Stimulated activated CD4-positive, alpha-beta T cell treated with anti-CD3 and anti-CD28 coated beads, Interleukin-12 subunit alpha, Interleukin-12 subunit beta, amount 100 ng/mL, for 4 hours (primary cell): ENCODE results near the gene UPK2.

Experiments
- DNase-seq: peaks from one replicate; pipeline ENCODE4 v3.0.0-alpha.2; 2020

UPK2 gene

DNA sequence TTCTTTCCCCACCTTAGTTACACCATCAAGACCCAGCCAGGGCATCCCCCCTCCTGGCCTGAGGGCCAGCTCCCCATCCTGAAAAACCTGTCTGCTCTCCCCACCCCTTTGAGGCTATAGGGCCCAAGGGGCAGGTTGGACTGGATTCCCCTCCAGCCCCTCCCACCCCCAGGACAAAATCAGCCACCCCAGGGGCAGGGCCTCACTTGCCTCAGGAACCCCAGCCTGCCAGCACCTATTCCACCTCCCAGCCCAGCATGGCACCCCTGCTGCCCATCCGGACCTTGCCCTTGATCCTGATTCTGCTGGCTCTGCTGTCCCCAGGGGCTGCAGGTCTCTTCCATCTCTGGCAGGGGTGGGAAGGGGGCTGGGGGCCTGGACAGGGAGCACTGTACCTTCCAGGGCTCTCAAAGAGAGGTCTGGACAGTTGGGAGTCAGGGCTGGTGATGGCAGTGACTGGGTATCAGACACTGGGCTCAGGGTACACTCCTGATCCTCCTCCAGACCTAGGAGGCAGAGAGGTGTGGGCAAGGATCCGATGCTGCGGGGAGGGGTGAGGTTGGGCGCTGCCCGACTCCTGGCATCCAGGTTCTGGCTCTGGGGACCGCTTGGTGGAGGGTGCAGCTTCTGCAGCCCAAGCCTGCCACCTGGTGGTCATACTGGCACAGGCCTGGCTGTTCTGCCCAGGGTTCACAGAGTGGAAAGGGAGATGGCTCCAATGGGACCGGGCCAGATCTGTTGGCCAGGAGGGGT is at the start of gene UPK2:
Gene UPK2, plus strand, starts transcription at position 205 of the 753 bp plus-strand sequence. Its CDS starts 53 bp downstream, at position 258.
- DNase-seq: peak; percentile 91

DNA sequence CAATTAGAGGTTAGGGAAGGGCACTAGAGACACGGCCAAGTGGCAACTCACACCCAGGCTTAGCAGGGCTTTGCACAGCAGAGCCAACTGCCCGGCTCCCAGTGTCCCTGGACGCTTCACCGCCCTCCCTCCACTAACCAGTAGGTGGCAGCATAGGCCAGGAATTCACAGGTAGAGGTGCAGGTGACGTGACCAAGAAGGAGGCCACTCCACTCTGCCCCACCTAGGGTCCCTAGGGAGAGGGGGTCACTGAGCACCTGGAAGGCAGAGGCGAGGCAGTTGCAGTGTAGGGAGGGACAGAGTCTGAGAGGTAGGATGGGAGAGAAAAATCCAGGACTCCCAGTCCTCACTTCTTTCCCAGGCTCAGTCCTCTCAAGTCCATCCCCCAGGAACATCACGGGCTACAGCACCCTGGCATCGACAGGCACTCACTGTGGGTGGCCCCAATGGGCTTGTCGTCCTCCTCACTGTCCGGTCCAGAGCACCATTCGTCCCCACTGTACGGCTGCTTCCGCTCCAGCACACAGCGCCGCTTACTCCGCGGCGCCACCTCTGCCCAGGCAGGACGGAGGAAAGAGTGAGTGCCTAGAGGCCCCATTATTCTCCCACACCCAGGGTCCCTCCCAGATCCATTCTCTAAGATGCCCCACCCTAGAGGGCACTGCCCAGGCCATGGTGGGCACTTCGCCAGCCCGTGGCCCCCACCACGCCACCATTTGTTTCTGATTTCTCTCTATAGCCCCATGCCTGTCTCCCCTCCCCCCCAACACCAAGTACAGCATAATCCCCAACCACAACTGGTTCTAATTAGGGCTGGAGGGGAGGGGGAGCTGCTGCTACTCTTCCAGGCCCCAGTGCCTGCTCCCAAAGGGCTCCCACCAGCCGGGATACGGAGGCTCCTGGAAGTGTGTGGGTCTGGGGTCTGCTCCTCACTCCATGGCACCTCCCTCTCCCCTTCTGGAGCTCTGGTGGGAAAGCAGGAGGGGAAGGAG is 48.8 kb upstream of the UPK2 start:
- DNase-seq: peak; percentile 83

- DNase-seq: no peak
Observed at GRCh38 chr11:118908264-118908663, 47.8 kb upstream of the UPK2 start.

DNA sequence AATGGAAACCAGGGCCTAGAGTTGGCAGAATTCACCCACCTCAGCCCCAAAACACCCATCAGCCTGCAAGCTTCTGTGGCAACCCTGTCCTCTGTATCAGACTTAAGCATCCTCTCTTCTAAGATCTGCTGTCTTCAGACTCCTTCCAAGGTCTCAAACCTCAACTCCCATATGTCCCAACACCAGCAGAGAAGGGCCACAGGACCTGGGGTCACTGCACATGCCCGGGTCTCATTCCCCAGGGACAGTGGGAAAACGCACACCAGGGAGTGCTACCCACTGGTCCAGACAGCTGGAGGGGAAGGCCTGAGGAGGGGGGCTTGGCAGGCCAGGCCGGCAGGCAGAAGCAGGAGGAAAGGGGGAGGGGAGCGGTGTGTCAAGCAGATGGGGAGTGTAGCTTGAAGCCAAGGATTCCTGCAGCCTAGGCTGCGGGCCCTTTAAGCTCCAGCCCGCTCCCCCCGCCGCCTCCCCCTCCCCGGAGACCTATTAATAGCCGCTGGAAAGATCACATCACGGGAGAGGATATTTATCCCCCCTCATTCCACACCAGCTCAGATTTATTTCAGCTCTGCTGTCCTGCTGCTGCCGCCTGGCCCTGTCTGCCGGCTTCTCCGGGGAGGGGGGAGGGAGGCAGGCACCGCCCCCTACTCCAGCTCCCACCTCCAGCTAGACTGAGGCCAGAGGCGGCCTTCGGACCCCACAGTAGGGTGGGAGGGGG is 47.0 kb upstream of the UPK2 start:
- no peak for DNase-seq

- no peak for DNase-seq
Observed at GRCh38 chr11:118909619-118910308, 46.3 kb upstream of the UPK2 start.

GRCh38 chr11:118910309-118911112 is 45.6 kb upstream of the UPK2 start:
- no peak for DNase-seq

DNA sequence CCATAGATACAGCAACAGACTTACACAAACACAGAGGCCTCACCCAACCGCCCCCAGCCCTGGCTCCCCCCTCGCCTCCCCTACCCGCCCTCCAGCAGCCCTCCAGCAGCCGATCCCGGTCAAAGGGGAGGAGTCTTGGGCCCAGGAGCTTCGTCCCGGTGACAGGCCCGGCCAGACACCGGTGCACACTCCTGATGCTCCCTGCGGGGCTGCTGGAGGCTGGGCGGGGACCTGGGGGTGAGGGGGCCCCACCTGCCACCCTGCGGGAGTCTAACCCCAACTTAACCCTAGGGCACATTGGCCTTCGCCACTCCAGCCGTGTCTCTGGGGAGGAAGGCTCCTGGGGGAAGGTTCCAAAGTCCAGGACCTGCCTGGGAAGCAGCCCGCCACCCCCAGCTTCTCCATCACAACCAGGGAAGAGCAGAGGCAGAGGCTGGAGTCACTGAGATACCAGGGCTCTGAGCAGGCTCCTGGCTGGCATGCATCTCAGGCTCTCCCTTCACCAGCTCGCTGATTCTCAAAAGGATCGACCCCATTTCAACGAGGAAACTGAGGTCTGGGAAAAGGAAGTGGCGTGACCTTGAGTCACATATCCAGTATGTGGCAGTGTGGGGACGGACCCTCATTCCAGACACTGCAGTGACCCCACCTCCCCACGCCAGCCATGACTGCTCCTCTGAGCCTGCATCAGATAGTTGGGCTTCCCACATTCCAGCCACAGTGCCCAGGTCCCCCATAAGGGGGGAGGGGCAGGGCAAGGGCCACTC is 44.8 kb upstream of the UPK2 start:
- DNase-seq: no peak

DNA sequence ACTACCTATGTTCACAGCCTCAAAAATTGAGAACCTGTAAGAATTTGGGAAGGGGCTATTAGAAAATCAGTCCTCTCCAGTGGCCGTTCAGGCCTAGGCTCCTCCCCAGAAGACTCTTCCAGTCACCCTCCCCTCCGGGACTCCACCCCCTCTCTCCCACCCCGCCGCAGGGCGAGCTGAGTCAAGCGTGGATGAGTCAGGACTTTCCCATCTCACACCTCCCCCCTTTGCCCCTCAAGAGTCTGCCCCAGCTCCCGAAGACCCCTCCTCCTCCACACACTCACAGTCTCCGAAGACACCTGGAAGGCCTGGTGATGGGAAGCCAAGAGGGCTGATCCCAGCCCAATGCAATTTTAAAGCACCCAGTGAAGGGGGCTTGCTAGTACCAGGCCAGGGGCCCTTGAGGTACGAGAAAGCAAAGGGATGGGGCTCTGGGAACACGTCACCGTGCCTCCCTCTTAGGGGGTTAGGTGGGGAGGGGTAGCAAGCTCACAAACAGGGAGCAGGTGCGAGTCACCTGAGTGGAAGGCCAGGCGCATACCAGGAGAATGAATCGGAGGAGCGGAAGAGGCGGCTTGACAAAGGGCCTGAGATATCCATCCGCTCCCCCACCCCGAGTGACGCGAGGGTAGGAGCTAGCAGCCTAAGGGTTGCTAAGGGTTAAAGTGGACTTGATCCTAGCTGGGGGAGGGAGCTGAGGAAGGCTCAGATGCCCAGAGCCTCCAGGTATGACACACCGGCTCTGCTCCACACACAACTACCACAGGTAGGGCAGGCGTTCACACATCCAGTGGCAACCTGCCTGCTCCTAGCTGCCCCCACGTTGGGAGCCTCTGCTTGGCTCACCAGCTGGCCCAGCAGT is 44.0 kb upstream of the UPK2 start:
- DNase-seq: peak; percentile 75

- no peak for DNase-seq
Observed at GRCh38 chr11:118912742-118913410, 43.2 kb upstream of the UPK2 start.

GRCh38 chr11:118913411-118914125 is 42.5 kb upstream of the UPK2 start:
- DNase-seq: no peak

GRCh38 chr11:118914178-118914918 is 41.8 kb upstream of the UPK2 start:
- peak; percentile 54 for DNase-seq

GRCh38 chr11:118914987-118915386 is 41.1 kb upstream of the UPK2 start:
- no peak for DNase-seq

- DNase-seq: no peak
Observed at GRCh38 chr11:118915396-118915795, 40.7 kb upstream of the UPK2 start.

GRCh38 chr11:118915941-118916841 is 39.9 kb upstream of the UPK2 start:
- DNase-seq: no peak

GRCh38 chr11:118916842-118917388 is 39.2 kb upstream of the UPK2 start:
- no peak for DNase-seq

DNA sequence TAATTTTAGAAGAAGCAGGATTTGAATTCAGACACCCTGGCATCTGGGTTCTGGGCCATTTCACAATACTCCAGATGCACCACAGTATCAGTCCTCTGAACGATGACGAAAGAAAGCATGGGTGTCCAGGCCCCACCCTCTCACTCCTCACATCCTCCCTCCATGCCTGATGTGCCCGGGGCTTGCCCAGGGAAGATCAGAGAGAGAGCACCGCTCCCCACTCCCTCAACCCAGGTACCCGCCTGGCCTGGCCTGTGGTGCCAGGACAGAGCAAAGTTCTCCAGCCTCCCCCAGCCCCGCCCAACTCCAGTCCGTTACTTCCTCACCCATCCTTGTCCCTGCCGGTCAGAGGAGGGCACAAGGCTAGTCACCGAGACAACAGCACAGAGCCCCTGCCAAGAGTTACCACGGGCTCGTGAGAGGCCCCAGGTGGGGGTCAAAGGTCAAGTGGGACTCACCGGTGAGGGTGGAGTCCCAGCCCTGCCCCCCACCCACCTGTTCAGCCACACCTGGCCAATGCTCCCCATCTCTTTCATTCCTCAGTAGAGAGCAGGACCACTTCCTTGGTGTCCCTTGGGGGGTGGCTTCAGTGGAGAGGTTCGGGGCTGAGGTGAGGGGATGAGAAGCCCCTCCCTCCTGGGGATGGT is 38.5 kb upstream of the UPK2 start:
- no peak for DNase-seq
